ENCODE measurements around the gene FBXW11. TPM values are rescaled to one million over a fixed set of nuclear protein-coding genes. Genes with fewer than 3 reads are reported as not detected.

The FBXW11 gene
- total RNA-seq, 1 donor, result 64.8 TPM

DNA sequence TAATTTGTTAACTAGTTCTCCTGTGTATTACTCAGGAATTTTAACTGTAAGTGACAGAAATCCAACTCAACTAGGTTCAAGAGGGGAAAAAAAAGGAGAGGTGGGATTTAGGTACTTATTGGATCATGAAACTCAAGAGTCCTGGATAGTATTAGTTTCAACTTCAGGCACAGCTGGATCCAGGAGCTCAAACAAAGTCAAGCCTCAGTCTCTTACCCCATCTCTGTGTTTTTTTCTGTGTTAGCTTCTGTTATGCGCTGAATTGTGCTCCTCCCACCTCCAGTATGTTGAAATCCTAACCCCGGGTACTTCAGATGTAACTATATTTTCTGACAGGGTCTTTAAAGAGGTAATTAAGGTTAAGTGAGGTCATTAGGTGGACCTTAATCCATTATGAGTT lies 167.3 kb downstream of the FBXW11 start:
- no peak for DNase-seq (ENCODE audit: low read depth)
- TF ChIP-seq, protein P1, sequence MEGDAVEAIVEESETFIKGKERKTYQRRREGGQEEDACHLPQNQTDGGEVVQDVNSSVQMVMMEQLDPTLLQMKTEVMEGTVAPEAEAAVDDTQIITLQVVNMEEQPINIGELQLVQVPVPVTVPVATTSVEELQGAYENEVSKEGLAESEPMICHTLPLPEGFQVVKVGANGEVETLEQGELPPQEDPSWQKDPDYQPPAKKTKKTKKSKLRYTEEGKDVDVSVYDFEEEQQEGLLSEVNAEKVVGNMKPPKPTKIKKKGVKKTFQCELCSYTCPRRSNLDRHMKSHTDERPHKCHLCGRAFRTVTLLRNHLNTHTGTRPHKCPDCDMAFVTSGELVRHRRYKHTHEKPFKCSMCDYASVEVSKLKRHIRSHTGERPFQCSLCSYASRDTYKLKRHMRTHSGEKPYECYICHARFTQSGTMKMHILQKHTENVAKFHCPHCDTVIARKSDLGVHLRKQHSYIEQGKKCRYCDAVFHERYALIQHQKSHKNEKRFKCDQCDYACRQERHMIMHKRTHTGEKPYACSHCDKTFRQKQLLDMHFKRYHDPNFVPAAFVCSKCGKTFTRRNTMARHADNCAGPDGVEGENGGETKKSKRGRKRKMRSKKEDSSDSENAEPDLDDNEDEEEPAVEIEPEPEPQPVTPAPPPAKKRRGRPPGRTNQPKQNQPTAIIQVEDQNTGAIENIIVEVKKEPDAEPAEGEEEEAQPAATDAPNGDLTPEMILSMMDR (IDR thresholded peaks at IDR 0.05; ENCODE audit: insufficient read depth, low read length), result no peak

DNA sequence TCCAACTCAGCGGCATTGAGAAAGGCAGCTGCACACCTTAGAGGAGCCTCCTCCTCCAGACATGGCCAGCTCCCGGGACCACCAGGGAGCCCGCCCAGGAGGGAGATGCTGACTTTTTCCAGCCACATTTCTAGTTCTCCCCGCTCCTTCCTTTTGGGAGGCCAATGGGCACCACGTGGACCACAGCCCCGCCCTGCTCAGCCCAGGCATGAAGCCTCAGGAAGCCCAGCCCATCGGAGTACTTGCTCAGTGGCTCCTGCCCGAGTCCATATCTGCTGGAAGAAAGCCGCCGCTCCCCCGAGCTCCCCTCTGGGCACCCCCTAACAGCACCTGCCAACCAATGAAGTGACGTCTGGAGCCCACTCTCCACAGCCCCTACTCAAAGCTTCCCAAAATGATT lies 168.4 kb downstream of the FBXW11 start:
- no peak for DNase-seq (ENCODE audit: low read depth)
- TF ChIP-seq, protein P1 (IDR thresholded peaks at IDR 0.05; ENCODE audit: insufficient read depth, low read length), result no peak
- H3K4me3 ChIP-seq (ENCODE audit: low read depth, low read length), result no peak overlapping the region

More for the DNA sequence above, 167.3 kb downstream of the FBXW11 start:
- no peak overlapping the region for H3K4me3 ChIP-seq (ENCODE audit: low read depth, low read length)

DNA sequence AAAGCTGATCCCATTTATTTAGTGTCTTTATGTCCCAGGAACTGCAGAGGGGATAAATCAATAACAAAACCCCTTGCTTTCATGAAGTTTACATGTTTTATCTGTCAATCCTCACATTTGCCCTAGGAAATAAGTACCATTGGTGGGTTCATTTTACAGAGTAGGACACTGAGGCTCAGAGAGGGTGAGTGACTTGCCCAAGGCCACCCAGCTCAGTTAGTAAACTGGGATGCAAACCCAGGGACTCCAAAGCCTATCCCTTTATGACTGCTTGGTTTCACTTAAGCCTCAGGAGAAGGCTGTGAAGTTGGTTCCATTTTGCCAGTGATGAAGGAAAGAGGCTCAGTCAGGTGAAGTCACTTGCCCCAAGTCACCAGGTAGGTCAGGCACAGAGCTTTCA lies 168.9 kb downstream of the FBXW11 start:
- no peak for DNase-seq (ENCODE audit: low read depth)
- TF ChIP-seq, protein P1 (IDR thresholded peaks at IDR 0.05; ENCODE audit: insufficient read depth, low read length), result no peak
- no peak overlapping the region for H3K4me3 ChIP-seq (ENCODE audit: low read depth, low read length)

DNA sequence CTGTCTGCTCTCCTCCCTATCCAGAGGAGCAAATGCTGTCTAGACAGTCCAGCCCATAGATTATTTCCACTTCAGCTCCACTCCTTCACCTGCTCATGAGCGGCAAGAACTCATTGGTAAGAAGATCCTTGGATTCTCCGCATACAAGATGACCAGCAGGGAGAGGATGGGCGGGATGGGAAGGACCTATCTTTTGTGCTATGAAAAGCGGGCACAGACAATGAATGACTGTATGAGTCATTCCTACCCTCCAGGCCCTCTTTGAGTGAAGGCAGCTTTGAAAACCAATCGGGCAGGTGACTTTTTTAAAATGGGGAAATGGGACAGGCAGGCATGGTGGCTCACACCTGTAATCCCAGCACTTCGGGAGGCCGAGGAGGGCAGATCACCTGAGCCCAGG lies 171.4 kb downstream of the FBXW11 start:
- TF ChIP-seq, protein P1 (IDR thresholded peaks at IDR 0.05; ENCODE audit: insufficient read depth, low read length), result no peak
- no peak for DNase-seq (ENCODE audit: low read depth)
- H3K4me3 ChIP-seq (ENCODE audit: low read depth, low read length), result no peak overlapping the region

DNA sequence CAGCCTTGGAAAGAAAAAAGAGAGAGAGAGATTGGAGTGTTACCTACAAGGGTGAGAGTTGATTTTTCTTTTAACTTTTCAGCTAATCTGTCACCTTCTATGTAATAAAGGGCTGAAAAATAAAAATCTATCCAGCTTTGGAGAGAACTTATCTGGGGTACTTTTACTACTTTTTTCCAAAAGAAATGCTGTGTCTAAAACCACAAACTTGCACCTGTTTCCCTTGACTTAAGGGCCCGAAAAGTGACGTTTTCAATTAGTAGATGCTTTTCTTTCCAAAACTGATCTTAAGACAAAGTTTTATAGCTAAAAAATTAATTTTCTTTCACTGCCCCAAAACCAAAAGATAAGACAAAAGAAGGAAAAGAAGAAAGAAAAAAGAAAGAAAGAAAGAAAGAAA lies 172.0 kb downstream of the FBXW11 start:
- no peak overlapping the region for H3K4me3 ChIP-seq (ENCODE audit: low read depth, low read length)
- TF ChIP-seq, protein P1 (IDR thresholded peaks at IDR 0.05; ENCODE audit: insufficient read depth, low read length), result no peak
- no peak for DNase-seq (ENCODE audit: low read depth)

DNA sequence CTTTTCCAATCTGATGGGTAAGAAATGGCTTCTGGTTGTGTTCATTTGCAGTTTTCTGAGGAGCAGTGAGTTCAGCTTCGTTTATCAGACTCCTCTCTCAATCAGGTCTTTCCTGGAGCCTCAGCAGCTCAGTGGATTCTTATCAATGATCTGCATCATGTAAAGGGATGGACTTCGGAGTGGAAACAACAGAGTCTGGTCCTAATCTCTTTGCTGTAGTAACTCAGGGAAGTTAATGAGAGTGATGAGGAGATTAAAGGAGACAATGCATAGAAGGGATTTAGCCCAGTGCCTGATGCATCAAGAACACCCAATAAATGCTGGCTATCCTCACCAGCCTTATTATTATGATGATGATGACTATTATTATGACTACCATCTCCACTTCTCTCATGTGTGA lies 173.7 kb downstream of the FBXW11 start:
- no peak overlapping the region for H3K4me3 ChIP-seq (ENCODE audit: low read depth, low read length)
- no peak for DNase-seq (ENCODE audit: low read depth)
- TF ChIP-seq, protein P1 (IDR thresholded peaks at IDR 0.05; ENCODE audit: insufficient read depth, low read length), result no peak

DNA sequence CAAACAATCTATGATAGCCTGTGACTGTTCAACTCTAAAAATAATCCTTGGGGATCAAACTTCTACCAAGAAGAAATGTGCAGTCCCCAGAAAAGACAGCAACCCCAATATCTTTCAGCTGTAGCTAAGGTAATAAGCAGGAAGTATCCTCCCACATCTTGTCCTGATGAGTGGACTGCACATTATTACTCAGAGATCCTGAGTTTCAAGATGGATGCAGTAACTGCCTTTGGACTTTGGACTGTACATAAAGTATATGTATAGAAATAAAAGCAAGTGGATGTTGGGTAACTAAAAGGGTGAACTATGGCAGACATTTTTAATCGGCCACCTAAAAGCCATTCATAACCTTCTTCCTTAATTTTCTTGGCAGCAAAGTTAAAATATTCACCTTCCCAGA lies 175.8 kb downstream of the FBXW11 start:
- no peak overlapping the region for H3K4me3 ChIP-seq (ENCODE audit: low read depth, low read length)
- DNase-seq (ENCODE audit: low read depth), result no peak
- TF ChIP-seq, protein P1 (IDR thresholded peaks at IDR 0.05; ENCODE audit: insufficient read depth, low read length), result no peak
